HEK293T (cell line): Measurements from ENCODE around the gene DESI1.

Source experiments
- CTCF ChIA-PET: fragments of 350-600 bp; formaldehyde crosslinking; extraction: SDS; loops from one replicate; lab custom pipeline; 2021; ENCODE audit warnings: antibody characterized with exemption, inconsistent platforms; lab: Yijun Ruan, JAX
- POLR2A ChIA-PET: fragments of 350-600 bp; formaldehyde crosslinking; extraction: SDS; loops from one replicate; lab custom pipeline; 2020; ENCODE audit warnings: antibody characterized with exemption, inconsistent platforms; lab: Yijun Ruan, JAX
- DNase-seq: peaks from one replicate; pipeline ENCODE4 v3.0.0; 2012; ENCODE audit warnings: mixed read lengths; ENCODE audit errors: extremely low spot score
- ARNT ChIP-seq: fragments of 450-650 bp; IDR thresholded peaks from 2 replicates; pipeline ENCODE4 v1.6.1; 2017; ENCODE audit warnings: mild to moderate bottlenecking
- BHLHE40 ChIP-seq: fragments of 450-650 bp; IDR thresholded peaks from 2 replicates; pipeline ENCODE4 v1.6.1; 2016; ENCODE audit warnings: mild to moderate bottlenecking, moderate library complexity, borderline replicate concordance
- CTBP1 ChIP-seq: fragments of 450-650 bp; IDR thresholded peaks from 2 replicates; pipeline ENCODE4 v1.6.1; 2016; ENCODE audit warnings: borderline replicate concordance
- ELF4 ChIP-seq: fragments of 450-650 bp; IDR thresholded peaks from 2 replicates; pipeline ENCODE4 v1.6.1; 2017; ENCODE audit warnings: antibody characterized with exemption
- FOXA1 ChIP-seq: fragments of 450-650 bp; IDR thresholded peaks from 2 replicates; pipeline ENCODE4 v1.6.1; 2016; ENCODE audit warnings: mild to moderate bottlenecking
- FOXK2 ChIP-seq: fragments of 450-650 bp; IDR thresholded peaks from 2 replicates; pipeline ENCODE4 v1.6.1; 2016; ENCODE audit warnings: mild to moderate bottlenecking
- FOXM1 ChIP-seq: fragments of 450-650 bp; IDR thresholded peaks from 2 replicates; pipeline ENCODE4 v1.6.1; 2017; ENCODE audit warnings: mild to moderate bottlenecking, borderline replicate concordance
- HDGF ChIP-seq: fragments of 450-650 bp; IDR thresholded peaks from 2 replicates; pipeline ENCODE4 v1.6.1; 2017; ENCODE audit warnings: antibody characterized with exemption, borderline replicate concordance
- L3MBTL2 ChIP-seq: fragments of 450-650 bp; conservative IDR thresholded peaks from 2 replicates; pipeline ENCODE4 v1.6.1; 2016; ENCODE audit warnings: mild to moderate bottlenecking
- LEF1 ChIP-seq: fragments of 450-650 bp; IDR thresholded peaks from 2 replicates; pipeline ENCODE4 v1.6.1; 2017; ENCODE audit warnings: mild to moderate bottlenecking, borderline replicate concordance
- NFRKB ChIP-seq: fragments of 450-650 bp; IDR thresholded peaks from 2 replicates; pipeline ENCODE4 v1.6.1; 2016; ENCODE audit warnings: mild to moderate bottlenecking, moderate library complexity
- SP1 ChIP-seq: fragments of 450-650 bp; IDR thresholded peaks from 2 replicates; pipeline ENCODE4 v1.6.1; 2017
- SUZ12 ChIP-seq: fragments of 450-650 bp; IDR thresholded peaks from 2 replicates; pipeline ENCODE4 v1.6.1; 2016; ENCODE audit warnings: mild to moderate bottlenecking
- TARDBP ChIP-seq: fragments of 450-650 bp; IDR thresholded peaks from 2 replicates; pipeline ENCODE4 v1.6.1; 2016
- ZNF384 ChIP-seq: fragments of 450-650 bp; IDR thresholded peaks from 2 replicates; pipeline ENCODE4 v1.6.1; 2016
- TF ChIP-seq, protein P1 (sequence below): fragments of 450-650 bp; IDR thresholded peaks from 2 replicates; pipeline ENCODE4 v1.6.1; 2016

DESI1 gene

DNA sequence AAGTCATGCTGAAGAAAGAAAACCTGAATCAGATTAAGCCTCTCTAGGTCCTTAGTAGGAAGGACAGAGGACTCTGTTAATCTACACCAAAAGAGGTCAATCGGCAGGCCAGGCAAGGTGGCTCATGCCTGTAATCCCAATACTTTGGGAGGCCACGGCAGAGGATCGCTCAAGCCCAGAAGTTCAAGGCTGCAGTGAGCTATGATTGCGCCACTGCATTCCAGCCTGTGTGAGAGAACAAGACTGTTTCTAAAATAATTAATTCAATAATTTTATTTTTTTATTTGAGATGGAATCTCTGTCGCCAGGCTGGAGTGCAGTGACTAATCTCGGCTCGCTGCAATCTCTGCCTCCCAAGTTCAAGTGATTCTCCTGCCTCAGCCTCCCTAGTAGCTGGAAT, 4.7 kb upstream of the DESI1 start:
- DNase-seq: no peak
- ChIA-PET CTCF (no interaction called here), POLR2A (no interaction called here)
- TF ChIP-seq FOXA1 (no peak), HDGF (no peak), ZNF384 (no peak), FOXM1 (no peak), L3MBTL2 (no peak), ARNT (no peak), ELF4 (no peak), LEF1 (no peak), SP1 (no peak), BHLHE40 (no peak), NFRKB (no peak)
- TF ChIP-seq, protein P1, sequence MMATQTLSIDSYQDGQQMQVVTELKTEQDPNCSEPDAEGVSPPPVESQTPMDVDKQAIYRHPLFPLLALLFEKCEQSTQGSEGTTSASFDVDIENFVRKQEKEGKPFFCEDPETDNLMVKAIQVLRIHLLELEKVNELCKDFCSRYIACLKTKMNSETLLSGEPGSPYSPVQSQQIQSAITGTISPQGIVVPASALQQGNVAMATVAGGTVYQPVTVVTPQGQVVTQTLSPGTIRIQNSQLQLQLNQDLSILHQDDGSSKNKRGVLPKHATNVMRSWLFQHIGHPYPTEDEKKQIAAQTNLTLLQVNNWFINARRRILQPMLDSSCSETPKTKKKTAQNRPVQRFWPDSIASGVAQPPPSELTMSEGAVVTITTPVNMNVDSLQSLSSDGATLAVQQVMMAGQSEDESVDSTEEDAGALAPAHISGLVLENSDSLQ: no peak

DNA sequence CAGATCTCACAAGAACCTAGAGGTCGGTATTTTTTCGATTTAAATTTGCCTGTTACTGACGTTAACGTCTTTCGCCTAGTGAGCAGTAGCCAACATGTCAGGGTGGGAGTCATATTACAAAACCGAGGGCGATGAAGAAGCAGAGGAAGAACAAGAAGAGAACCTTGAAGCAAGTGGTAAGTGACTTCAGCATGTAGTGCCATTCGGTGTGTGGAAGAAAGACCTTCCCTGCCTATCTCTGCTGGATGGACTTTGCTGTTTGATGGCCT, 1.0 kb upstream of the DESI1 start:
- ChIA-PET CTCF (no interaction called here), POLR2A (interaction anchor here (0.7 to 3.1 kb wide), 31 partner anchors 10 to 226 kb away, joined by 3 to 26 read pairs (median 6); partner anchors contain the start of genes CSDC2, PMM1 and POLR3H)
- TF ChIP-seq BHLHE40 (no peak), FOXM1 (no peak), NFRKB (no peak), SUZ12 (no peak), ZNF384 (no peak), LEF1 (no peak), L3MBTL2 (no peak)
- TF ChIP-seq, protein P1: no peak
- DNase-seq: no peak

DNA sequence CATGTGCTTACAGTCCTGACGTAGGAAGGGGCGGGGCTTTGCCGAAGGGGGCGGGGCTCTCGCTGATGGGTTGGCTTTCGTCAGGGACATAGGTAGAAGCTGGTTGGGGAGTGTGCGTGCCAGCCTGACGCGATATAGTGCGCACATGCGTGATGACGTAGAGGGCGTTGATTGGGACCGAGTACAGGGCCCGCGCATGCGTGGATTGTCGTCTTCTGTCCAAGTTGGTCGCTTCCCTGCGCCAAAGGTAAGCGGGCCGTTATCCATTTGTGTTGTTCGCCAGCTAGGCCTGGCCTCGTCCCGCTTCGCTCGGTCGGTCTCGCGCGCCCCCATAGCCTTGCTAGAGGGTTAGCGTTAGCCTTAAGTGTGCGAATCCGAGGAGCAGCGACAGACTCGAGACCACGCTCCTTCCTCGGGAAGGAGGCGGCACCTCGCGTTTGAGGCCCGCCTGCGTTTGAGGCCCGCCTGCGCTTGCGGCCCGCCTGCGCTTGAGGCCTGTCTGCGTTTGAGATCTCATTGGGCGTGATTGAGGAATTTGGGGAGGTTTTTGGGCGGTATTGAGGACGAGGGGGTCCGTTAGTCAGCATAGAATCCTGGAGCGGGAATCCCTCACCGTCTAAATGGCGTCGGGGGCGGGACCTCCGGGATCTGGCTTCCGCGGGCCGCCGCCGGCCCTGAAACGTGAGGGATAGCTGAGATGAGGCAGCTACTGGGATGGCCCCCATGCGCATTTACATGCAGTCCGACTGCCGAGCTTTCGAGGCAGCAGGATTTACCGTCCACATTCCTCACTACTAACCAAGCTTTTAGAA, 462 bp upstream of the DESI1 start, which contains the start of gene XRCC6:
Gene XRCC6, plus strand, starts transcription at position 197 of the 812 bp plus-strand sequence. CDS start 710 bp downstream, outside the sequence.
- ChIA-PET CTCF (no interaction called here), POLR2A (interaction anchor here (0.6 to 3.1 kb wide), 39 partner anchors 9 to 330 kb away, joined by 3 to 26 read pairs (median 5); partner anchors contain the start of genes CENPM, CSDC2, PMM1 and POLR3H)
- DNase-seq: peak; percentile 100
- TF ChIP-seq FOXM1 (no peak), CTBP1 (no peak), FOXA1 (no peak), FOXK2 (no peak), TARDBP (no peak), SUZ12 (no peak), NFRKB (0 out of 2 replicates have a peak, but pooled peaks have one; percentile 31), LEF1 (no peak), L3MBTL2 (peak; percentile 96)
- TF ChIP-seq, protein P1: peak; percentile 86

DNA sequence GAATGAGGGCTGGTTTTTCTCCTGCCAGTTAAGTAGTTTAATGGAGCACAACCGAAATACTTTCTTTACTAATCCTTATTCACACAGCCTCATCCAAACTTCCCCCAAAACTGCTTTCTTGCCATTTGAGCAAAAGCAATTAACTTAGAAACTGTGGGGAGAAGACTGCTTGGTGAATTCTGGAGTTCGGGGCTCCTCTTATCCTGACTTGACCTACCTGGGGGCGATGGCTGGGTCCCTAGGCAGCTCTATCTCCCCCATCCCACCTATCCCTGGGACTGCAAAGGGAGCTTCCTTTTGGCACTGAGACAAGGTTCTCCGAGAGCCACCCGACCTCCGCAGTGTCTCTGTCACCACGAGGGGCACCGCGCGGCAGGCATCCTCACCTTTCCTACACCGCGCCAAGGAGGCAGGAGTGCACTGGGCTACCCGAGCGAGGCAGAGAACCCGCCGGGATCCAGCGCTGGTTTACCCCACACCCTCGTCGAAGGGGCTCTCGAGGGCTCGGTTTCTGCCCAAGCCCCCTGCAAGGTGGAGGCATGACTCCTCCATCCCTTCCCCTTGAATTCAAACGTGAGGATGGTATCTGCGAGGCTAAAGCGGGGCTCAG, 759 bp downstream of the DESI1 start:
- DNase-seq: peak; percentile 44
- no peak for TF ChIP-seq FOXM1
- no peak for TF ChIP-seq FOXA1
- no peak for TF ChIP-seq L3MBTL2
- TF ChIP-seq HDGF: no peak
- TF ChIP-seq TARDBP: no peak
- TF ChIP-seq ARNT: no peak
- TF ChIP-seq ELF4: no peak
- TF ChIP-seq ZNF384: no peak
- TF ChIP-seq SUZ12: no peak
- TF ChIP-seq CTBP1: no peak
- TF ChIP-seq NFRKB: no peak
- TF ChIP-seq SP1: no peak
- no peak for TF ChIP-seq LEF1
- no peak for TF ChIP-seq FOXK2
- TF ChIP-seq BHLHE40: no peak
- TF ChIP-seq, protein P1: no peak
- ChIA-PET POLR2A (interaction anchor here (0.8 to 3.1 kb wide), 10 partner anchors 13 to 176 kb away, joined by 3 to 26 read pairs (median 8); partner anchors contain the start of gene PMM1), CTCF (no interaction called here)

DNA sequence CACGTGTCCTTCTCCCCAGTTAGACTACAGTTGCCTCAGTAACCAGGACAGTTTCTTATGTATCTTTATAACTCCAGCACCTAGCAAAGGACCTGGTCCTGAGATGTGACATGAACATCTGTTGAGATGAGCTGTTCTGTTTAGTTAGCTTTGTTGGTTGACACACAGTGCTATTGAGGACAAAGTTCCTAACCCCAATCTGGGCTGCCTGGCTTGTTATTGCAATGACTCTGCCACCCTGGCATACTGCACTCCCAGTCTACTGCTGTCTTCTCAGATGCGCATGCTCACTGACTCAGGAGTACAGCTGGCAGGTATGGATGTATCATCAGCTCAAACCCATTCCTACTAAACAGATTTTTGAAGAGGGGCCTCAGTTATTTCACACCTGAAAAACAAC, 7.4 kb downstream of the DESI1 start:
- no peak for TF ChIP-seq L3MBTL2
- no peak for TF ChIP-seq CTBP1
- TF ChIP-seq SP1: no peak
- TF ChIP-seq ZNF384: no peak
- no peak for TF ChIP-seq SUZ12
- no peak for TF ChIP-seq LEF1
- TF ChIP-seq FOXK2: no peak
- TF ChIP-seq, protein P1: no peak
- no peak for TF ChIP-seq FOXA1
- TF ChIP-seq NFRKB: no peak
- POLR2A ChIA-PET: interaction anchor here (0.9 to 3.0 kb wide), 4 partner anchors 8 to 54 kb away, joined by 3 to 15 read pairs (median 3); partner anchors contain the start of genes DESI1, PMM1 and XRCC6
- CTCF ChIA-PET: no interaction called here
- no peak for DNase-seq
